SU-DHL-6 (cell line): Measurements from ENCODE around the gene ADCY3.

Experiments
- H2AFZ ChIP-seq: fragments of 200-600 bp; sonication (generic); 2 replicates; pipeline ENCODE4 v1.6.1; 2014; ENCODE audit warnings: low read depth, mild to moderate bottlenecking, moderate library complexity, mixed read lengths, antibody characterized with exemption, low read length; ENCODE audit not compliant: severe bottlenecking
- H3F3A ChIP-seq: fragments of 200-600 bp; shearing (Covaris generic); 2 replicates; pipeline ENCODE4 v1.6.0; 2016; ENCODE audit warnings: antibody characterized with exemption, mild to moderate bottlenecking; ENCODE audit not compliant: insufficient read depth
- H3K27ac ChIP-seq: fragments of 200-600 bp; sonication (generic); 2 replicates; pipeline ENCODE4 v1.5.1; 2016; ENCODE audit warnings: low read depth, mild to moderate bottlenecking, low read length, moderate library complexity, mixed read lengths
- H3K27me3 ChIP-seq: fragments of 200-600 bp; sonication (generic), shearing (Covaris generic); 2 replicates; pipeline ENCODE4 v1.6.0; 2014; ENCODE audit warnings: mild to moderate bottlenecking, low read length
- H3K36me3 ChIP-seq: fragments of 200-600 bp; sonication (generic); 2 replicates; pipeline ENCODE4 v1.6.1; 2014; ENCODE audit warnings: mild to moderate bottlenecking, low read length, mixed read lengths
- H3K4me2 ChIP-seq: fragments of 300-600, 200-600 bp; shearing (Covaris generic), sonication (generic); 2 replicates; pipeline ENCODE4 v1.6.0; 2014; ENCODE audit warnings: low read length, low read depth, mild to moderate bottlenecking; ENCODE audit not compliant: poor library complexity, severe bottlenecking
- H3K4me3 ChIP-seq: fragments of 200-600 bp; sonication (generic); 2 replicates; pipeline ENCODE4 v1.5.1; 2014; ENCODE audit warnings: antibody characterized with exemption, low read length, mild to moderate bottlenecking, mixed read lengths; ENCODE audit not compliant: insufficient read depth, poor library complexity, severe bottlenecking
- H3K79me2 ChIP-seq: fragments of 200-600 bp; sonication (generic); 2 replicates; pipeline ENCODE4 v1.6.1; 2014; ENCODE audit warnings: mild to moderate bottlenecking, low read length, moderate library complexity; ENCODE audit not compliant: insufficient read depth
- H3K9ac ChIP-seq: fragments of 200-600 bp; sonication (generic); 2 replicates; pipeline ENCODE4 v1.7.0; 2014; ENCODE audit warnings: mild to moderate bottlenecking, low read length
- H3K9me2 ChIP-seq: fragments of 200-600 bp; sonication (generic); replicated peaks from 2 replicates; pipeline ENCODE4 v1.6.1; 2014; ENCODE audit warnings: low read length; ENCODE audit not compliant: insufficient read depth
- H3K9me3 ChIP-seq: fragments of 200-600 bp; sonication (generic); 2 replicates; pipeline ENCODE4 v1.6.1; 2014; ENCODE audit warnings: low read length, mixed read lengths; ENCODE audit not compliant: insufficient read depth
- H4K20me1 ChIP-seq: fragments of 200-600 bp; sonication (generic); 2 replicates; pipeline ENCODE4 v1.6.1; 2014; ENCODE audit warnings: low read depth, mild to moderate bottlenecking, antibody characterized with exemption, low read length, moderate library complexity, mixed read lengths
- EZH2phosphoT487 ChIP-seq: fragments of 200-600 bp; sonication (generic), shearing (Covaris generic); conservative IDR thresholded peaks from 2 replicates; pipeline ENCODE4 v1.6.1; 2018; ENCODE audit warnings: mild to moderate bottlenecking, antibody characterized with exemption, low read length, moderate library complexity, mixed read lengths
- TF ChIP-seq, protein P1 (sequence below): fragments of 200-600 bp; sonication (generic); IDR thresholded peaks from one replicate; pipeline ENCODE4 v1.5.1; 2017; ENCODE audit warnings: antibody characterized with exemption, mild to moderate bottlenecking, low read length, moderate library complexity; ENCODE audit not compliant: insufficient read depth, poor library complexity, severe bottlenecking

ADCY3 gene

DNA sequence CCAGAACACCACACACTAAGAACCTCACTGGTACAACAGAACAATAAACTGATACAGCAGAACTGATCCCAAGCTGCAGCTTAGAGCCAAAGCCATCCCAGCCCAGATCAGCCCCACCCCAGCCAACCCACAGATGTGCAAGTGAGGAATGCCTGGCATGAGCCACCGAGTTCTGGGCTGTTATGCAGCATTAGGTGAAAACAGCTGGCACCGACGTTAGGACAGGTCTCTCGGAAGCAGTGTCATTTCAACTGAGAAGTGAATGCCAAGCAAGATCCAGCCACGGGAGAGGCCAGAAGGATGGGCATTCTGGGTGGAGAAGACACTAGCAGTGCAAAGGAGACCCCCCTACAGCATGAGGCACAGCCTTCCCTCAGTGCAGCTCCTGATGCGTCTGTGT is 38.9 kb downstream of the ADCY3 start:
- H3K36me3 ChIP-seq = no peaks in the 10 kb centered on the region
- H3K9ac ChIP-seq = no peak overlapping the region
- no peak overlapping the region for H2AFZ ChIP-seq
- no peaks in the 10 kb centered on the region for H3K27me3 ChIP-seq
- H3K79me2 ChIP-seq = peaks cover 32% of the 10 kb centered on the region
- no peak overlapping the region for H3K4me3 ChIP-seq
- no peaks in the 10 kb centered on the region; the same call in 1 of the 2 replicates for H4K20me1 ChIP-seq
- no peaks in the 10 kb centered on the region for H3K9me2 ChIP-seq
- TF ChIP-seq, protein P1, sequence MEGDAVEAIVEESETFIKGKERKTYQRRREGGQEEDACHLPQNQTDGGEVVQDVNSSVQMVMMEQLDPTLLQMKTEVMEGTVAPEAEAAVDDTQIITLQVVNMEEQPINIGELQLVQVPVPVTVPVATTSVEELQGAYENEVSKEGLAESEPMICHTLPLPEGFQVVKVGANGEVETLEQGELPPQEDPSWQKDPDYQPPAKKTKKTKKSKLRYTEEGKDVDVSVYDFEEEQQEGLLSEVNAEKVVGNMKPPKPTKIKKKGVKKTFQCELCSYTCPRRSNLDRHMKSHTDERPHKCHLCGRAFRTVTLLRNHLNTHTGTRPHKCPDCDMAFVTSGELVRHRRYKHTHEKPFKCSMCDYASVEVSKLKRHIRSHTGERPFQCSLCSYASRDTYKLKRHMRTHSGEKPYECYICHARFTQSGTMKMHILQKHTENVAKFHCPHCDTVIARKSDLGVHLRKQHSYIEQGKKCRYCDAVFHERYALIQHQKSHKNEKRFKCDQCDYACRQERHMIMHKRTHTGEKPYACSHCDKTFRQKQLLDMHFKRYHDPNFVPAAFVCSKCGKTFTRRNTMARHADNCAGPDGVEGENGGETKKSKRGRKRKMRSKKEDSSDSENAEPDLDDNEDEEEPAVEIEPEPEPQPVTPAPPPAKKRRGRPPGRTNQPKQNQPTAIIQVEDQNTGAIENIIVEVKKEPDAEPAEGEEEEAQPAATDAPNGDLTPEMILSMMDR = no peak
- TF ChIP-seq EZH2phosphoT487 = no peak
- no peak overlapping the region for H3K4me2 ChIP-seq
- no peaks in the 10 kb centered on the region for H3K9me3 ChIP-seq
- no peaks in the 10 kb centered on the region for H3F3A ChIP-seq
- no peak overlapping the region for H3K27ac ChIP-seq

DNA sequence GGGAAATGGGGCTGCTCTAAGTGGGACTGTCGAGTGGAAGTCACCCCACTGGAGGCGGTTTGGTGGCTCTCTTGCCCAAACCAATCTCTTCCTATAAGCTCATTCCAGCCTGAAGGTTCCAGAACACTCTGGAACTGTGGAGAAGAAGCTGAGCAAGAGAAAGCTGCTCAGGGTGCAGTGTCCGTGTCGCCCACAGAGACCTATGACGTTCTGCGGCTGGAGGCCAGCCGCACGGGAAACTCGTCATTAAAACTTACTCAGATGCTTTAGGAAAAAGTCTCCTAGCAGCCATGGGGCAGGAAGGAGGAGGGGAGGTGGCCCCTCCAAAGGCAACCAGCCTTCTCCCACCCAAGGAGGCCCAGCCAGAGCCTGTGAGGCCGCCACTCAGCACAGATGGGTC is 41.7 kb downstream of the ADCY3 start:
- no peaks in the 10 kb centered on the region for H3F3A ChIP-seq
- no peaks in the 10 kb centered on the region; the same call in 1 of the 2 replicates for H4K20me1 ChIP-seq
- no peaks in the 10 kb centered on the region for H3K27me3 ChIP-seq
- H3K79me2 ChIP-seq = peaks cover 33% of the 10 kb centered on the region
- no peaks in the 10 kb centered on the region for H3K36me3 ChIP-seq
- TF ChIP-seq, protein P1 = no peak
- TF ChIP-seq EZH2phosphoT487 = no peak
- no peak overlapping the region for H3K4me3 ChIP-seq
- no peak overlapping the region for H3K9ac ChIP-seq
- H3K9me3 ChIP-seq = no peaks in the 10 kb centered on the region
- no peak overlapping the region for H3K27ac ChIP-seq
- H3K4me2 ChIP-seq = no peak overlapping the region
- no peak overlapping the region for H2AFZ ChIP-seq
- no peaks in the 10 kb centered on the region for H3K9me2 ChIP-seq

DNA sequence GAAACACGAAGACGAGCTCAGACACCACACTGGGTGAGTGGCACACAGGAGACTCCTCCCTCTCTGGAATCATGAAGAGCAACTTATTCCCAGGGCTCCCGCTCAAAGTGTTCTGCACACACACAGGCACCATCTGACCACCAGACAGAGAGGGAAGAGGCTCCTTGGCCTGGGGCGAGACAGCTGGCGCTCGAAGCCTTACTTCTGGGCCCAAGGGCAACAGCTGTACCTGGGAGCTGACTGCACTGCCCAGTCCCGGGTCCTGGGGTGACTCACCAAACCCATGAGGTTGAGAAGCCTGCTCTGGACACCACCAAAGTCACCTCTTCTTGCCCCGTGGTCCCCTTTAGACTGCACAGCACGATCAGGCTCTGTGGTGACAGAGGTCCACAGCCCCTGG is 42.4 kb downstream of the ADCY3 start:
- H3K79me2 ChIP-seq = peaks cover 33% of the 10 kb centered on the region
- H3K4me2 ChIP-seq = no peak overlapping the region
- H2AFZ ChIP-seq = no peak overlapping the region
- no peaks in the 10 kb centered on the region for H3K9me2 ChIP-seq
- no peaks in the 10 kb centered on the region for H3F3A ChIP-seq
- H3K9me3 ChIP-seq = no peaks in the 10 kb centered on the region
- no peak overlapping the region for H3K27ac ChIP-seq
- no peak overlapping the region for H3K4me3 ChIP-seq
- H4K20me1 ChIP-seq = no peaks in the 10 kb centered on the region; the same call in 1 of the 2 replicates
- TF ChIP-seq EZH2phosphoT487 = no peak
- TF ChIP-seq, protein P1 = no peak
- H3K36me3 ChIP-seq = no peaks in the 10 kb centered on the region
- no peaks in the 10 kb centered on the region for H3K27me3 ChIP-seq
- H3K9ac ChIP-seq = no peak overlapping the region
